ENCODE data around the gene WIPF3.

The WIPF3 gene

DNA sequence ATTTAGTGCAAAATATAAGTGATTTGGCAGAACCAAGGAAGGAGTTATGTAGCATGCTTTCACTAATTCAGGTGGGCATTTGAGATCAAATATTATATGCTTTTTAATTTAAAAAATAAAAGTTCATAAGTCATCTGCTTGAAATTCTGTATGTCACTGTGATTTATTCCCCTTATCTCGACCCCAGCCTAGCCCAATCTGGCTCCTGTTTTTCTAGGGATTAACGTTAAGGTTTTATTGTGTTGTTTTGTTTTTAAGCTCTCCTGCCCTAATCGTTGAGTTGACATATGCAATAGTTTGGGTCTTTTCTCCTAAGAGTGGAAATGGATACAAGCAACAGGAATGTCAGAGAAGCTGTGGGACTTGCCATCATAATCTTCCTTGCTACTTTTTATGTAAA lies 42.6 kb downstream of the WIPF3 start:
- DNase-seq, result no peak

DNA sequence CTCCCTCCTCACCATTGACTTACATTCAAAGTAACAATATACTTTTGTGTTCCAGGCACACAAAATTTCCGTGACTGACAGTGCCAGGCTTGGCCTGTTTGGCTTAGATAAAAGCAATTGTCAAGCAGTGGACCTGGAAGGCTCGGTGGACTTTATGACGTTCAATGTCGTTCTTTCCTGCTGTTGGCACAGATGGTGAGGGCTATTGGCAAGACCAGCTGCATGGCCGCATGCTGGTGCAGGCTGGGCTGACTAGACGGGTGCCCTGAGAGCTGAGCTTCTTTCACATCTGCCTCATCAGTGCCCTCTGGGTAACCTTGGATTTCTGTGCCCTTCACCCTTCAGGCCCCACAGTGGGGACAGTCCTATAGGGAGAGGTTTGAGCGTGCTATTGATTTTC lies 45.2 kb downstream of the WIPF3 start:
- no peak for DNase-seq

DNA sequence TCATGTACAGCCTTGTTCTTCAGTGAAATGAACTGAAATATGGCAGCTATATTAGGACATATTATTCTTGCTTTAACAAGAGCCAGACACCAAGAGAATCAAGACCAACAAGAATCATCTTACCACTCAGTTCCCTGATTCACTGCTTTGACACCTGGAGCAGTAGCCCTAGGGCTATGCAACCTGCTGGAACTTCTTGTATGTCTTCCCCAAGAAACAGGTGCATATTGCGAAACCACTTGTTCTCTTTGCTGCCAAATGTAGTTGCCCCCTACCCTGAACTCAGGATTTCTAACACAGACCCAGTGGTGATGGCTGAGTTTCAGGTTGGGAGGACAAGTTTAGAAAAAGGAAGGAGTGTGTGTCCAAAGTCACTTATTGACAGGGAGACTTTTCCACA lies 46.1 kb downstream of the WIPF3 start:
- DNase-seq, result no peak

DNA sequence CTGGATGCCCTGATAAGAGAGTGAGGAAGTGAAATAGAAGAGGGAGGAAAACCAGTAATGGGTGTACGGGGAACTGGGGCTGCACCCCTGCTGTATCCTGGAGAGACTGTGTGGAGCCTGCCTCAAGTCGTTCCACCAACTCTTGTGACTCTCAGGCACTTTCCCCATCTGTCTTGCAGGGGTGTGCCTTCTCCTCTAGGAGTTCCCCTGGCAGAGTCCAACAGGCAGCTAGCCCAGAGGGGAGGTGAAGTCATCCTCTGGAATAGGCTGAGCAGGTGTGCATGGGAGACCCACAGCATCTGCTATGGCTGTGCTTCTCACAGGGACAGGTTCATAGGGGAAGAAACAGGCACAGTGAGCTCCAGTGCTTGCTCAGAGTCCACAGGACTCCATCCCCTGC lies 46.8 kb downstream of the WIPF3 start:
- no peak for DNase-seq

DNA sequence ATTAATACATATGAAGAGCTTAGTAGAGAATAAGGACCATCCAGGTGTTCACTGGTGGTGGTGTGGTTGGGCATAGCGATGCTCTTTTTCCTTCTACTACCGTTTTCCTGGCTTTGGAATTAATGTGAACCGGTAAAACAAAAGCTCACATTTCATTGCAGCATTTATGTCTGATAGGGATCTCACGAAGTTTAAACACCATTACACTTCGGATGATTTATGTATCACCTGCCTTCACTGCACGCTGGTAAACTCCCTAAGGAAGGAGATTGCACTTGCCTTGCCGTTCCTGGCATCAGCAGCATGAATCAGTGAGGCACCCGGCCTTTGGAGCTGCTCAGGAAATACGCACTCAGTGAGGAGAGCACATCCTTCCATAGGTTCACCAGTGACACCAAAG lies 47.5 kb downstream of the WIPF3 start:
- no peak for DNase-seq

DNA sequence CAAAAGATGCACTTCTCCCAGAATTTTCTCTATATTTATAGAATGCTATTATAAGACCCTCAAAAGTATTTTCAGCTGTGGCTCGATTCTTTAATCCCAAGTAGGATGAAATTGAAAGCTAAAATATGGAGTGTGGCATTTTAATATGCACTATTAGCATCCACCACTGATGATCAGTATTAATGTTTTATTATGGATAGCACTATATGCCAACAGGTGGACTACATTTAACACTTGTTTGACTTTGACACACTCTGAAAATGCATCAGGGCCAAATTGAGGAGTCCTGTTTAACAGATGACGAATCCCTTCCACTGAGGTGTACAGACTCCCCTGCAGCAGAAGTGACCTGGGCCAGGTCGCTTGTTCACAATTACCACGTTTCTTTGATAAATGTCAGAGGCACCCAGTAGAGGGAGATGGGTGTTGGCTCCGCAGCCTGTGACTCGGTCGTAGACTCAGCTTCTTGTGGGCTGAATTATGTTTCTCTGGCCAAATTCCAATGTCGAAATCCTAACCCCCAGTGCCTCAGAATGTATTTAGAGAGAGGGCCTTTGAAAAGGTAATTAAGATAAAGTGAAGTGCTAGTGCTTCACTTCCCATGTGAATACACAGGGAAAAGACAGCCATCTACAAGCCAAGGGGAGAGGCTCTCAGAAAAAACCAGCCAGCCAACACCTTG lies 48.1 kb downstream of the WIPF3 start:
- DNase-seq, result no peak

DNA sequence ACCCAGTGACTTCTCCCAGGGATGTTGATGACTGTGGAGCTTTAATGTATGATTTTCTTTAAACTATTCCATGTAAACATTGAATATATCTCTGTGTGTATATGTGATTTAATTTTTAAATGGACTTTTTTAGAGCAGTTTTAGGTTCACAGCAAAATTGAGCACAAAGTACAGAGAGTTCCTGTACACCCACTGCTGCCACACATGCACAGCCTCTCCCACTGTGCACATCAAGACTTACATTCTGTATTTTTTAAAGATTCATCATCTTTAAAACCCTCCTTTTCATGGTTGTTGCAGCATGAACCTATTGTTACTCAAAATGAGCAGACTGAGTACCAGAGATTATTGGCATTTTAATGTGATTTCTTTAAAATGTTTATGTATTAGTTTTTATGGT lies 51.3 kb downstream of the WIPF3 start:
- no peak for DNase-seq

DNA sequence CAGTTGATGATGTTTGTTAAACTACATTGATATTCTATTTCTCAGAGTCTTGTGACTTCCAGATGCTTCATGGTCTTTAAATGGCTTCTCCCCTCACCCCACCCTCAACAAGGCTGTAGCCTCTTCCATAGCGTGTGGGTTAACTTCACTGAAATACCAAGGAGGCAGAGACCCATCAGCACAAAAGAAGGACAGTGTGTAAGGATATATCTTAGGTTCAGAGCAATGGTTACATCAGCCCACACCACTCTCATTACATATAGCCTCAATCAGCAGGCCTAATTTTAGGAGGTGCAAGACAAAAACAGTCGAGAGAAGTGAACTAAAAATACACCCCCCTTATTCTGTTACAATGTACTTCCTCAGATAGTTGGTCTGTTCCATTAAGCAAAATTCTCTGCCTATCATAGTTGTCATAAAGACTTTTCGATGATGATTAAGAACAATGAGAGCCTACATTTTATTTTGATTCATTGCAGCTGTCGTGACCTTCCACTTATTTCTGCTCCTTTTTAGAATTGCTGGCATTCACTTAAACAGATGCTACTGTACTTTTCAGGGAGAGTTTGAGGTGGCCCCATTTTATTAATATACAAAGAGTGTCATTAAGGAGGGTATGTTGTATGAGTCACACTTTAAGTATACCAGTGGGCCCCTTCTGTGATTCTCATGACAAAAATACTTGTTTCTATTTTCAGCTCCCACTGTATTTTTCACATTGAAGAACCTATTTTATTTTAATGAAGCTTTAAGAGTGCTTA lies 52.1 kb downstream of the WIPF3 start:
- no peak for DNase-seq

DNA sequence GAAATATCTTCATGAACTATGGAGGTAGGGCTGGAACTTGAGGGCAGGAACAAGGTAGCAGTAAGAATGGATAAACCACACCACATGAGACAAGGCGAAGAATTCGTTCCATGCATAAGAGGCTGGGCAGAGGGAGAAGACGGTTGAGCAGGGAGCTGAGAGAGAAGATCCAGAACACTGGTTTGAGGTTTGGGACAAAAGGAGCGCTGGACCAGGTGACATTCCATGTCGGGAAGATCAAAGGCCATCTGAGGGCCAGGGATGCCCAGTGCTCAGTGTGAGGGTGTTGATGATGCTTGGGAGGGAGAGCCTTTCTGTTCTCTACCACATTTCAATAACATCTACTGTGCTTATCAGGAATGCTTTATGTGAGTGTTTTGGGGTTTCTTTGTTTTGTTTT lies 52.8 kb downstream of the WIPF3 start:
- DNase-seq, result no peak

DNA sequence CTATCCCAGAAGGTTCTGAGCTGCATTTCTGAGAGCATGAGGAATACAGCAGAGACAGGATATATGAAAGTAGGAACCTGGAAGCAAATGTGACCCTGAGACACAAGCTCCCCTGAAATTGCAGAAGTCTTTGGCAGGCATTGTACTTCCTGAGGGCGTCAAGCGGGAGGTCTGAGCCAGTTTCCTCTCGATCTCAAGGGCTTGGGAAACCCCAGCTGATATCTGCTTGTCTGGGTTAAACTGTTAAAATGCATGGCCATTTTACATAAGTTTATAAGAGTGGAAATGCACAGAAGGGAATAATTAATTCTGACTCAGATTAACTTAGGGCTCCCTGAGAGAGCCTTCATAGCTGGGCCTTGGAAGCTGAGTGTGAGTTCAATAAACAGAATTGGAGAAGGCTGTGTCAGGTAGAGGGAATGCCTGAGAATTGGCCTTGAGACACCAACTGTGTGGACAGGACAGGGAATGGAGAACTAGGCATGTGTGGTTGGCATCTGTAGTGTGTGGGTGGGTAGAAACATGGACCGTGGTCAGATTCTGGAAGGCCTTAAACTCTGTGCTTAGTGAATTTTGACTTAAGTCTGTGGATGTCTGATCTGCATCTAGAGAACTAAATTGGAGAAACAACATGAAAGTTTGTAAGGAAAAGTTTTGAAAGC lies 53.3 kb downstream of the WIPF3 start:
- no peak for DNase-seq

DNA sequence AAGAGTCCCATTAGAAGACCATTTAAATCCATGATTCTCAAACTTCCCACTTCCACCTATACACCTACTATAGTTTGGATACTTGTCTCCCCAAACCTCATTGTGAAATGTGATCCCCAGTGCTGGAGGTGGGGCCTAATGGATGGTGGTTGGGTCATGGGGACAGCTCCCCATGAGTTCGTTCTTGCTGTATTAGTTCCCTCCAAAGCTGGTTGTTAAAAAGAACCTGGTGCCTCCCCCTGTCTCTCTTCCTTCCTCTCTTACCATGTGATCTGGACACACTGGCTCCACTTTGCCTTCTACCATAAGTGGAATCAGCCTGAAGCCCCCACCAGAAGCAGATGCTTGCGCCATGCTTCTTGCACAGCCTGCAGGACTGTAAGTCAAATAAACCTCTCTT lies 53.9 kb downstream of the WIPF3 start:
- no peak for DNase-seq

DNA sequence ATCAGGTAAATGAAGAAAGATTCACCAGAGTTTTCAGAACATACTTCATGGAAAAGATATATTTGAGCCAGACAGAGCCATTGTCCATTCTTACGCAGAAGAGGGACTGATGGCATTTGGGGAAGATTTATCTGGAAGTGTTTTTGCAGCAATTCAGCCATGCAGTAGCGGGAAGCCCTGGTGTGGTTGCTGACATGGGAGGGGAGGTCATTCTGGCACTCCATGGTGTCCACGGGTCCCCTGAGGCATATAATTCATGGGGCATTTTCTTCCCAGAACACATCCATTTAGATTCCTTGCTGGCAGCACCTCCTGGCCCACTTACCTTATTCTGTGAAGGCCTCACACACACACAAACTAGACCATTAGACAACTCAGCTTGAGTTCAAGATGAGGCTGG lies 55.6 kb downstream of the WIPF3 start:
- no peak for DNase-seq

DNA sequence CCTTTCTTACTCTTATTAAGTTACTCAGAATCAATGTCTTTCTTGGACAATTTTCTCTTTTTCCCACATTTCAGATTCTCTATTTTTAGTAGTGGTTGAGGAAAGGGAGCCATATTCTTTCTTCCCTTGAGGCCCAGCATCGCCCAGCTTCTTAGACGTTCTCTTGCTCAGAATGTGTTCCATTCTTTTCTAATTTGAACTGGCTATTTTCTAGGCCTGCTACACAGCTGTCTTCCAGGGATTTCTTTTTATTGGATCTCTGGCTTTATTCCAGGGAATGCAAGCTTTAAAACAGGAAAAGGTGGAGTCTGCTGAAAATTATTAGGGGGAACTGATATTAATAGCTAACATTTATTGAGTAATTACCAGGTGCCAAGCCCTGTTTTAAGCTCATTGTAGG lies 58.3 kb downstream of the WIPF3 start:
- no peak for DNase-seq

DNA sequence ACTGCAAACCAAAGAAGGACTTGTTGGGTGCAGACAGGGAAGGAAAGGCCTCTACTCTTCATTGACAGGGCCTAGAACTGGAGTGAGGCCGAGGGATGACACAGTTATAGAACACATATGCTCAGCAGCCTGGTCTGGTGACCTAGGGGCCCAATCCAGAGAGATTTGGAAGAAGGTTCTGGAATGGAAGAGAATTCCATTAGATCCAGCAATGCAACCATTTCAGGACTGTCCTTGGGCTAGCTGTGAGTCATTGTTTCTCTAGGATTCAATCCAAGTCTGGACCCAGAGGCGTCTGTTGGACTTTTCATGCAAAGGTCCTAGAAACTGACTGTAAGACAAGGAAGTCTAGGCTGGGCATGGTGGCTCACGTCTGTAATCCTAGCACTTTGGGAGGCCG lies 59.2 kb downstream of the WIPF3 start:
- DNase-seq, result no peak

DNA sequence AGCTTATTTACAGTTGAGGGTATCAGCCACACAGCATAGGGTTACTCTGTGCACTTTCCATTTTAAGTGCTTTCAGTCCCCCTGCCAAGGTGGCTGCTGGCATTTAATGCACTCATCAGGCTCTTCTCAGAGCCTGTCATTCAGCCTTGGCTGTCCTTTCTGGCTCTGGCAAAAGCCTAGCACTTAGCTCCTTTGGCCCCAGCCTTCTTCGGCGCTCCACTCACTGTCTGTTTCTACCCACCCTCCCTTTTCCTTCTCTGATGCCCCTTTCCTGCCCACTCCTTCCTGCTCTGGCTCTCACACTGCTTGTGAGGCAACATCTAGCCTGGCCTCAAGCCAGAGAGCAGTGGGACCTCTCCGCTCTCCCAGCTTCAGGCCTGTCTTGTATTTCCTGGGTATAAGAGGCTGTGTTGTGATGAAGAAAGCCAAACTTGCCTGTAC lies 60.2 kb downstream of the WIPF3 start:
- DNase-seq, result no peak

DNA sequence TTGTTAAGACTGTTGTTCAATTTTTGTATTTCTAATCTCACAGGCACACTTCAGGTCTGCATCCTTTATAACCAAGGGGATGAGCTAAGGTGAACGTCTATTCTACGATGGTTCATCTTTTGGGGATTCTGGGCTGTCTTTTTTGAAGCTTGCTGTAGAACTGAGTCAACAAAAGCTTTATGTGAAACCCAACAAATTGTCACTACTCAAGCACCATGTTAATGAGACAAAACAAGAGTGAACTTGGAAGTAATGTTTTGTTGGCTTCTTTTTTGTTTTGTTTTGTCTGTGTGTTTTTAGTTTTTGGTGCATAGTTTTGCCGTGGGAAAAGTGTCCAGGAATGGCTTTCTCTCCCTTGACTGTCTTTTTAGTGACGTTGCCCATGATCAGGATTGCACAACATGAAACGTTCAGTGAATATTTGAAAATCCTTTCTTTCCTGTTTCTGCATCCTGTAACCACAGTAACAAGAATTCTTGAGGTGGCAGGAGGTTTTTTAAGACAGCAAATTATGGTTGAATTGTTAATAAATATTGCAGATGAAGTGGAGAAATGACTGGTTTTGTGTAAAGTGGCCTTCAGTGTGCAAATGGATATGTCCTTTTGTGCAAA lies 65.6 kb downstream of the WIPF3 start:
- no peak for DNase-seq

DNA sequence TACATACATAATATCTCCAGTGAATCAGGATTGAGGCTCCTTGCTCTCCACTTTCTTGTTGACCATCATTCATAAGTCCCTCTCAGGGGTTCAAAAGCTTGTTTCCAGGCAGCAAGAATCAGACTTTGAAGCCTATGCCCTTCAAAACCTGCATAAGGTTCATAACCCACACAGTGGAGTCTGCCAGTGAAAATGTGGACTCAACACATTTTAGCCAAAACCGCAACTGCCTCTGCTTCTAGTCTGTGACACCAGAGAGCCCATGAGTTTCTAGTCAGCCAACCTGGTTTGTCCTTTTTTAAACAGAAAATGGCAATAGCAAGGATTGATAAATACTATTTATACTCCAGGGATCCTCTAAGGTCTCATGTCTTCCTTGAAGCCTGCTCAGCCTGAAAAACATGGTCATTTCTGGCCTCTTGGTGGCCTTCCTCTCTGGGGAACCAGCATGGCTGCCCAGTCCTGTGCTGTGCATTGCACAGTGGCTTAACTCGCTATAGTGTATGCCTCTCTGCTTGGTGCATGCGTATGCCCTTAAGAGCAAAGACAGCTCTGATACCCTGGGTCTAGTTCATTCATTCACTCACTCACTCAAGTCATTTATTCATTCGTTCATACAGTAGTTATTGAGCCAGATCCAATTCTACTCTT lies 67.5 kb downstream of the WIPF3 start:
- no peak for DNase-seq

DNA sequence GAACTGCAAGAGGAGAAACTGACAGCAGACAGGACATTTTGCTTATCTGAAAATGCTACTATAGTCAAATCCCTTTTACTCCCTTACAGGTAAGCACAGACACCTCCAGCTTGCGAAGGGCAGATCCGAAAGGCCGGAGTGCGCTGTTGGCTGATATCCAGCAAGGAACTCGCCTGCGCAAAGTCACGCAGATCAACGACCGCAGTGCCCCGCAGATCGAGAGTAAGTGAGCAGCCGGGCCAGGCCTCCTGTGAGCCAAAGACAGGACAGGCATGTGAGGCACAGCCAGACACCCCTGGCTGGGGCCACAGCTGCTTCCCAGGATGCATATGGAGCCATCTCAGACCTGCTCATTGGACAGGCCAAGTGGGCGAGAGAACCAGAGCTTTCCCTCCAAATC lies 69.4 kb downstream of the WIPF3 start:
- no peak for DNase-seq

DNA sequence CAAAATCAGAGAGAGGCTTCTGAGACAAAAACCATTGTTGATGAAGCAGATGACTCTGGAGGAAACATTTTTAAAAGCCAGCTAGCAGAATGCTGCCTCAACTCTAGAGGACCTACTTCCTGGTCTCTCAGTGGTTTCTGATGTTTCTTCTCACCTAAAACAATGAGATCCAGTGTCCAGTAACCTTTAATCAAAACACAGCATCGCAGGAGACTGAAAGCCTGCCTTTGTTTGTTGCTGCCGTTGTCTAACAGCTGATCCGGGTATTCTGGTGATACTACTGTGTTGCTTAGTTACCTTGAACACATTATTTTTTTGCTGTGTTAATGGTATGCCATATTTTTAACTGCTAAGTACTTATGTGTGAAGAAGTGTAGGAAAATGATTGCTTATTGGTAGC lies 70.9 kb downstream of the WIPF3 start:
- no peak for DNase-seq

DNA sequence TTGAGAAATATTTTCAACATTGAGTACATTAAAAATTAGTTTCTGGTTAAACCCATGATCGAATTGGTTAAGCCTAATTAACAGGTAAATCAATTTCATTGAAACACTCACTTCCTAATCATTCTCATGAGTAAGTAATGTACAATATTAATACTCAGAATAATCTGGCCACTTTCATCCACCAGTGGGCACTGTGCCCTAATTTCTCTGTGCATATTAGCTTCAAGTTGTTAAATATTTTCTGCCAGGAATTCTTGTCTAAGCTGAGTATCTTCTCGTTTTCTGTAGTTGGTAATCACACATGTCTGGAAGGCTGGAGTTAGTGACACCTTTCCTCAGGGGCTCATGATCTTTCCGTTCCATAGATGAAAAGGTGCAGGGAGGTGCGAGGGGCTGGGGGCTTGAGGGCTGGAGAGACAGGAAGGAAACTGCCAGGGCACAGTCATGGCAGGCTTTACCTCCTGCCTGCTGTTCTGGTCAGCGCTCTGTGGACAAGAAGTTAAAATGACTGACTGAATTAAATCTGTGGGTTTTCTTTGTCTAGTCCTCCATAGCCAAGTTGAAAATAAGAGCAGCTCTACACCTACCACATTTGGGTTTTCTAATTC lies 71.9 kb downstream of the WIPF3 start:
- DNase-seq, result no peak

DNA sequence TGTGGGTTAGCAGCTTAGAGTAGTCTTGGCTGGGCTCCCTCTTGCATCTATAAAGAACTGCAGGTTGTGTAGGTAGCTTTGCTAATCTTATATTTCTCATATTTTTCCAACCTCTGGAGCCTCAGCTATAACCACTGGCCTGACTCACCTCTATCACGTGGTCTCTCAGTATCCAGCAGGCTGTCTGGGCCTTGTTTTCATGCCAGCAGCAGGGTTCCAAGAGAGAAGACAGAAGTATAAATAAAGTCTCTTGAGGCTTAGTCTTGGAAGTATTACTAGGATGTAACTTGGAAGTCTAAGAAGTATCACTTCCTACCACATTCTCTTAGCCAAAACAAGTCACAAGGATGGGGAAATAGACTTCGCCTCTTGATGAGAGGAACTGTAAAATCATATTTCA lies 73.3 kb downstream of the WIPF3 start:
- DNase-seq, result no peak

DNA sequence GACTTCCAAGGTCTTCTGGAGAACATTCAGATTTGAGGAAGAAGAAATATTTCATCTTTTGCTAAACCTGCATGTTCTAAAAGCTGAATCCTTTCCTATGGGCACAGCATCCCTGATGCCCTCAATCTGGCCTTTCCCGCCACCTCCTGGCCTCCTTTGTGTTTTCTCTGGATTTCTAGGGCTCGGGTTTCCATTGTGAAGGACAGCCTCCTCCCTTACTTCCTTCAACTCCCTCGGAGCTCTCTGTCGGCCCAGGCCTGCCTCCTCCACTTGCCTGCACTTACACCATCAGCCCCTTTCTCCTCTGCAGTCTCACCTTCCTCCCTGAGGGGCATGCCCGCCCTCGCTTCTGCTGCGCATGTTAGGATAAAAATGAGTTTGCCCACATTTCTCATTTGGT lies 75.4 kb downstream of the WIPF3 start:
- DNase-seq, result no peak
